GM19467 (cell line): Measurements from ENCODE around the gene PSMF1.

ENCODE experiments used
- ATAC-seq: cut with Tn5 transposase; IDR thresholded peaks from one replicate; pipeline ENCODE4 v1.9.1; 2021; ENCODE audit warnings: mild to moderate bottlenecking, moderate library complexity; ENCODE audit not compliant: unreplicated experiment

Gene PSMF1

GRCh38 chr20:1163105-1163504, 44.7 kb downstream of the PSMF1 start:
- no peak for ATAC-seq

- ATAC-seq: no peak
These were observed 45.3 kb downstream of the PSMF1 start for GRCh38 chr20:1163653-1164052.

- no peak for ATAC-seq
These were observed 46.5 kb downstream of the PSMF1 start for GRCh38 chr20:1164871-1165270.

- ATAC-seq: no peak
These were observed 47.1 kb downstream of the PSMF1 start for GRCh38 chr20:1165521-1165920.

- ATAC-seq: no peak
These were observed 47.5 kb downstream of the PSMF1 start for GRCh38 chr20:1165941-1166340.

GRCh38 chr20:1166948-1167720, 48.7 kb downstream of the PSMF1 start:
- no peak for ATAC-seq

GRCh38 chr20:1169224-1169623, 50.8 kb downstream of the PSMF1 start:
- no peak for ATAC-seq

GRCh38 chr20:1171461-1172093, 53.2 kb downstream of the PSMF1 start:
- no peak for ATAC-seq

GRCh38 chr20:1173698-1174097, 55.3 kb downstream of the PSMF1 start:
- ATAC-seq: no peak

GRCh38 chr20:1174787-1175186, 56.4 kb downstream of the PSMF1 start:
- ATAC-seq: no peak

- no peak for ATAC-seq
These were observed 59.3 kb downstream of the PSMF1 start for GRCh38 chr20:1177680-1178079.

GRCh38 chr20:1178103-1178502, 59.7 kb downstream of the PSMF1 start:
- ATAC-seq: no peak

- no peak for ATAC-seq
These were observed 60.2 kb downstream of the PSMF1 start for GRCh38 chr20:1178623-1179022.

GRCh38 chr20:1180949-1181348, 62.5 kb downstream of the PSMF1 start:
- no peak for ATAC-seq

- no peak for ATAC-seq
These were observed 63.7 kb downstream of the PSMF1 start for GRCh38 chr20:1182106-1182505.

- no peak for ATAC-seq
These were observed 64.8 kb downstream of the PSMF1 start for GRCh38 chr20:1183153-1183552.

- no peak for ATAC-seq
These were observed 65.8 kb downstream of the PSMF1 start for GRCh38 chr20:1184260-1184637.

- no peak for ATAC-seq
These were observed 66.4 kb downstream of the PSMF1 start, which contains the start of gene TMEM74B for GRCh38 chr20:1184638-1185315. TSS of gene TMEM74B (minus strand) at chr20:1184981. CDS start at chr20:1183801, 1,180 bp downstream.

- ATAC-seq: no peak
These were observed 66.9 kb downstream of the PSMF1 start for GRCh38 chr20:1185316-1185741.

GRCh38 chr20:1185790-1186334, 67.5 kb downstream of the PSMF1 start:
- no peak for ATAC-seq

GRCh38 chr20:1186367-1186991, 68.1 kb downstream of the PSMF1 start:
- no peak for ATAC-seq
